ENCODE results near the gene USP48. TPM values are rescaled to one million over a fixed set of nuclear protein-coding genes. Genes with fewer than 3 reads are reported as not detected.

USP48 gene
- total and polyA plus RNA-seq, 2 of the 13 experiments (the other 11 are each of a cell fraction or from before 2014, with no cell fraction given): 30.4 to 30.7 TPM

DNA sequence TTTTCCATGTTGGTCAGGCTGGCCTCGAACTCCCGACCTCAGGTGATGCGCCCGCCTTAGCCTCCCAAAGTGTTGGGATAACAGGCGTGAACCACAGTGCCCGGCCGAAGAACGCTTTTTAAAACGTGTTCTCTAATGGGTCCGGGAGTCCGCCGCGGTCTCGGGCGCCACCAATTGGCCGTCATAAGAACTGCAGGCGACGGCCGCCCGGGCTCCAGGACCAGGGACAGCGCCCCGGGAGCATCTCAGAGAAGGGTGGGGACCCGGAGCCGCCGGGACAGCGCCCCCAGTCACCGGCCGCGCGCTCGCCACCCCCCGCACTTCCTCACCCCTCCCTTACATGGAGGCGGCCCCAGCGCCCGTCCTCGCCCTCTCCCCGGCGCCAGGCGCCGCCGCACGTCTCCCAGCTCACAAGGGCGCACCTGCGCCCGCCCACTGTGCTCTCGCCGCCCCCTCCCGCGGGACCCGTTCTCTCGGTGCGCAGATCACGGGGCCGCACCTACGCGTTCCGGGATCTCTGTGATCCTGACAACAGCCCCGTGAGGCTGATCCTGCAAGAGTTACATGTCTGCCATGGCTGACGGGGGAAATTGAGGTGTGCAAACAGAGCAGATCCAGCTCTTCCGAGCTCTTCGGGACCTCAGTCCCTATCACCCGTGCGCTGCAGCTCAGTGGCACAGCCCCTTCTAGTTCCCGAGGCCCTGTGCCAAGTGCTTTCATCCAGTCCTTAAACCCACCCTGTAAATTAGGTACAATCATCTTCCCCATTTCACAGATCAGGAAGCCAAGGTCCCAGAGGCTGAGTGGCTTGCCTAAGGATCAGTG, 123.6 kb downstream of the USP48 start (continued):
- TF ChIP-seq, protein P1, sequence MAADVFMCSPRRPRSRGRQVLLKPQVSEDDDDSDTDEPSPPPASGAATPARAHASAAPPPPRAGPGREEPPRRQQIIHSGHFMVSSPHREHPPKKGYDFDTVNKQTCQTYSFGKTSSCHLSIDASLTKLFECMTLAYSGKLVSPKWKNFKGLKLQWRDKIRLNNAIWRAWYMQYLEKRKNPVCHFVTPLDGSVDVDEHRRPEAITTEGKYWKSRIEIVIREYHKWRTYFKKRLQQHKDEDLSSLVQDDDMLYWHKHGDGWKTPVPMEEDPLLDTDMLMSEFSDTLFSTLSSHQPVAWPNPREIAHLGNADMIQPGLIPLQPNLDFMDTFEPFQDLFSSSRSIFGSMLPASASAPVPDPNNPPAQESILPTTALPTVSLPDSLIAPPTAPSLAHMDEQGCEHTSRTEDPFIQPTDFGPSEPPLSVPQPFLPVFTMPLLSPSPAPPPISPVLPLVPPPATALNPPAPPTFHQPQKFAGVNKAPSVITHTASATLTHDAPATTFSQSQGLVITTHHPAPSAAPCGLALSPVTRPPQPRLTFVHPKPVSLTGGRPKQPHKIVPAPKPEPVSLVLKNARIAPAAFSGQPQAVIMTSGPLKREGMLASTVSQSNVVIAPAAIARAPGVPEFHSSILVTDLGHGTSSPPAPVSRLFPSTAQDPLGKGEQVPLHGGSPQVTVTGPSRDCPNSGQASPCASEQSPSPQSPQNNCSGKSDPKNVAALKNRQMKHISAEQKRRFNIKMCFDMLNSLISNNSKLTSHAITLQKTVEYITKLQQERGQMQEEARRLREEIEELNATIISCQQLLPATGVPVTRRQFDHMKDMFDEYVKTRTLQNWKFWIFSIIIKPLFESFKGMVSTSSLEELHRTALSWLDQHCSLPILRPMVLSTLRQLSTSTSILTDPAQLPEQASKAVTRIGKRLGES (CRISPR knock-in tag; IDR thresholded peaks at IDR 0.05; ENCODE audit: borderline replicate concordance): peak; percentile 94
- TF ChIP-seq AGO1 (IDR thresholded peaks at IDR 0.05; ENCODE audit: low read depth, low read length, poor library complexity, severe bottlenecking) (peak; percentile 93), ZSCAN9 (CRISPR knock-in tag; IDR thresholded peaks at IDR 0.05; ENCODE audit: borderline replicate concordance) (peak; percentile 100), TRIM24 (CRISPR knock-in tag; IDR thresholded peaks at IDR 0.05) (no peak), HOXA5 (CRISPR knock-in tag; IDR thresholded peaks at IDR 0.05) (peak; percentile 99), HDAC1 (CRISPR knock-in tag; IDR thresholded peaks at IDR 0.05) (peak; percentile 86), ATF1 (CRISPR knock-in tag; IDR thresholded peaks at IDR 0.05) (no peak), ONECUT2 (CRISPR knock-in tag; IDR thresholded peaks at IDR 0.05) (no peak; the same call in 1 of the 2 replicates), ZNF33A (CRISPR knock-in tag; IDR thresholded peaks at IDR 0.05; ENCODE audit: borderline replicate concordance) (0 out of 2 replicates have a peak, but pooled peaks have one; percentile 63), BCL6 (CRISPR knock-in tag; IDR thresholded peaks at IDR 0.05) (peak; percentile 75), HNRNPUL1 (IDR thresholded peaks at IDR 0.05; ENCODE audit: low read depth, low read length) (no peak)
- TF ChIP-seq, protein P2, sequence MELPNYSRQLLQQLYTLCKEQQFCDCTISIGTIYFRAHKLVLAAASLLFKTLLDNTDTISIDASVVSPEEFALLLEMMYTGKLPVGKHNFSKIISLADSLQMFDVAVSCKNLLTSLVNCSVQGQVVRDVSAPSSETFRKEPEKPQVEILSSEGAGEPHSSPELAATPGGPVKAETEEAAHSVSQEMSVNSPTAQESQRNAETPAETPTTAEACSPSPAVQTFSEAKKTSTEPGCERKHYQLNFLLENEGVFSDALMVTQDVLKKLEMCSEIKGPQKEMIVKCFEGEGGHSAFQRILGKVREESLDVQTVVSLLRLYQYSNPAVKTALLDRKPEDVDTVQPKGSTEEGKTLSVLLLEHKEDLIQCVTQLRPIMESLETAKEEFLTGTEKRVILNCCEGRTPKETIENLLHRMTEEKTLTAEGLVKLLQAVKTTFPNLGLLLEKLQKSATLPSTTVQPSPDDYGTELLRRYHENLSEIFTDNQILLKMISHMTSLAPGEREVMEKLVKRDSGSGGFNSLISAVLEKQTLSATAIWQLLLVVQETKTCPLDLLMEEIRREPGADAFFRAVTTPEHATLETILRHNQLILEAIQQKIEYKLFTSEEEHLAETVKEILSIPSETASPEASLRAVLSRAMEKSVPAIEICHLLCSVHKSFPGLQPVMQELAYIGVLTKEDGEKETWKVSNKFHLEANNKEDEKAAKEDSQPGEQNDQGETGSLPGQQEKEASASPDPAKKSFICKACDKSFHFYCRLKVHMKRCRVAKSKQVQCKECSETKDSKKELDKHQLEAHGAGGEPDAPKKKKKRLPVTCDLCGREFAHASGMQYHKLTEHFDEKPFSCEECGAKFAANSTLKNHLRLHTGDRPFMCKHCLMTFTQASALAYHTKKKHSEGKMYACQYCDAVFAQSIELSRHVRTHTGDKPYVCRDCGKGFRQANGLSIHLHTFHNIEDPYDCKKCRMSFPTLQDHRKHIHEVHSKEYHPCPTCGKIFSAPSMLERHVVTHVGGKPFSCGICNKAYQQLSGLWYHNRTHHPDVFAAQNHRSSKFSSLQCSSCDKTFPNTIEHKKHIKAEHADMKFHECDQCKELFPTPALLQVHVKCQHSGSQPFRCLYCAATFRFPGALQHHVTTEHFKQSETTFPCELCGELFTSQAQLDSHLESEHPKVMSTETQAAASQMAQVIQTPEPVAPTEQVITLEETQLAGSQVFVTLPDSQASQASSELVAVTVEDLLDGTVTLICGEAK (IDR thresholded peaks at IDR 0.05): no peak
- TF ChIP-seq, protein P2 (CRISPR knock-in tag; IDR thresholded peaks at IDR 0.05): peak; percentile 83
- TF ChIP-seq, protein P3, sequence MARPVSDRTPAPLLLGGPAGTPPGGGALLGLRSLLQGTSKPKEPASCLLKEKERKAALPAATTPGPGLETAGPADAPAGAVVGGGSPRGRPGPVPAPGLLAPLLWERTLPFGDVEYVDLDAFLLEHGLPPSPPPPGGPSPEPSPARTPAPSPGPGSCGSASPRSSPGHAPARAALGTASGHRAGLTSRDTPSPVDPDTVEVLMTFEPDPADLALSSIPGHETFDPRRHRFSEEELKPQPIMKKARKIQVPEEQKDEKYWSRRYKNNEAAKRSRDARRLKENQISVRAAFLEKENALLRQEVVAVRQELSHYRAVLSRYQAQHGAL (CRISPR knock-in tag; IDR thresholded peaks at IDR 0.05; ENCODE audit: not compliant biosample characterization): peak; percentile 97
